T-helper 22 cell (primary cell): ENCODE measurements around the gene TRIM71.
"Not testable (repeated sequence)": the region's sequence is repeated elsewhere in the genome, so short reads cannot be mapped to it uniquely, and the experiment has no call there.

ENCODE experiments used
- DNase-seq: peaks from one replicate; pipeline ENCODE4 v3.0.0-alpha.2; 2020; ENCODE audit warnings: low read depth

TRIM71 gene

DNA sequence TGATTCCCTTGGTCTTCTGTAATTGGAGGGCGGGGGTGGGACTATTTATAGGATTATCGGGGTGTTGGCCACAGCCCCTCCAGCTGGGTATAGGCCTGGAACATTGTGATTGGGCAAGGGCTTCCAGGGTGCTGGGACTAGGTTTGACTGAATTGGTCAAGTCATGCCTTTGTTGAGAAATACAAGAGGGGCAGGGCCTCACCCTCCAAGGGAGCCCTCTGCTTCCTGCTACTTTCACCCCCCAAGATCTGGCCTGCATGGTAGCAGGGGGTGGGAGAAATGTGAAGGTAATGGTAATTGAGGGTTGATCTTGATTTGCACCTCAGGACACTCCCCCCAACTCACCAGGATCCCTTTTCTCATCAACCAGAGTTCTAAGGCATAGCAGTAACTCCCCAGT, 25.2 kb downstream of the TRIM71 start:
- no peak for DNase-seq

GRCh38 chr3:32843510-32844321, 25.9 kb downstream of the TRIM71 start:
- DNase-seq = no peak

DNA sequence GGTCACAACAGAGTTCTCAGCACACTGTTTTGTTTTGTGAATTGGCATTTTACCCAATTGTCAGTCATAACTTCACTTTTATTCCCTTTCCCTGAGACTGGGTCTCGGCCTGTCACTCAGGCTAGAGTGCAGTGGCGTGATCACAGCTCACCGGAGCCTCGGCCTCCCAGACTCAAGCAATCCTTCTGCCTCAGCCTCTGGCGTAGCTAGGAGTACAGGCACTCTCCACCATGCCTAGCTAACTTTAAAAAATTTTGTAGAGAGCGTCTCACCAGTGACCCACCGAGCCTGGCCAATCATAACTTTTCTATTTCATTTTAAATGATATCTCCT, 26.5 kb downstream of the TRIM71 start:
- DNase-seq = no peak

GRCh38 chr3:32844914-32845313, 27.1 kb downstream of the TRIM71 start:
- no peak for DNase-seq

- not testable (repeated sequence) for DNase-seq
Observed at GRCh38 chr3:32845546-32845945, 27.7 kb downstream of the TRIM71 start.

DNA sequence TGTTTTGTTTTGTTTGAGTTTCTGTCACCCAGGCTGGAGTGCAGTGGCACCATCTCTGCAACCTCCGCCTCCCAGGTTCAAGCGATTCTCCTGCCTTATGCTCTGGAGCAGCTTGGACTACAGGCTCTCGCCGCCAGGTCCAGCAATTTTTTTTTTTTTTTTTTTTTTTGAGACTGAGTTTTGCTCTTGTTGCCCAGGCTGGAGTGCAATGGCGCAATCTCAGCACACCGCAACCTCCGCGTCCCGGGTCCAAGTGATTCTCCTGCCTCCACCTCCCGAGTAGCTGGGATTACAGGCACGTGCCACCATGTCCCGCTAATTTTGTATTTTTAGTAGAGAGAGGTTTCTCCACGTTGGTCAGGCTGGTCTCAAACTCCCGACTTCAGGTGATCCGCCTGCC, 29.2 kb downstream of the TRIM71 start:
- DNase-seq = not testable (repeated sequence)

DNA sequence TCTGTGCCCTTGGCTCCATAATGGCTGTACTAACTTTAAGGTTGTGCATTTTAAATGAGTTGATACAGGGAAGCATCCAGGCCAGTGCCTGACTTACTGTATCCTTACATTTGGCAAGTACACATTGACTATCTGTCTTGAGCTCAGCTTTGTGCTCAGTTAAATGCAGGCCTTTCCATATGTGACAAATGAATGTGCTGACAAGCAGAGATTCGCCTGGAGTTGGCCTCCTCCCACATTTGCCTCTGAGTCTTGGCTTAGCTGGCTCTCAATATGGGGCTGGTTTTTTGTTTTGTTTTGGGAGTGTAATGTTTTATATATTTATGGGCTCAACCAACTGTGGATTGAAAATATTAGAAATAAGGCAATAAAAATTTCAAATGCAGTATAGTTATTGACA, 29.7 kb downstream of the TRIM71 start:
- no peak for DNase-seq

DNA sequence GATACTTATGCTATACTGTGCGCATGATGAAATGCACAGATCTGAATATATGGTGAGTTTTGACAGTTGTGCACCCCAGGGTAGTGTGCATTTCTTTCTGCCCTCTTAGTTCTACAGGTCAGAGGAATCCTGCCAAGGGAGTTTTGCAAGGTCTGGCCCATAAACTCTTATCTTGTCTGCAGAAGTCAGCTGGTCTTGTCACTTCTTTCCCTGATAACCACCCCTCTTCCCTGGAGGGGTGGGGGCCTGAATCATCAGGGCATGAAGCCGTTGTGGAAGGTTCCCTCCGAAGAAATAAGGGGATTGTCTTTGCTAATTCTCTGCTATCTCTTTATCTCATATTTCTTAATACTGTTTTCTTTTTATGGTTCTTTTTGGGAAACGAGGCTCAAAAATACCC, 30.4 kb downstream of the TRIM71 start:
- DNase-seq = no peak

DNA sequence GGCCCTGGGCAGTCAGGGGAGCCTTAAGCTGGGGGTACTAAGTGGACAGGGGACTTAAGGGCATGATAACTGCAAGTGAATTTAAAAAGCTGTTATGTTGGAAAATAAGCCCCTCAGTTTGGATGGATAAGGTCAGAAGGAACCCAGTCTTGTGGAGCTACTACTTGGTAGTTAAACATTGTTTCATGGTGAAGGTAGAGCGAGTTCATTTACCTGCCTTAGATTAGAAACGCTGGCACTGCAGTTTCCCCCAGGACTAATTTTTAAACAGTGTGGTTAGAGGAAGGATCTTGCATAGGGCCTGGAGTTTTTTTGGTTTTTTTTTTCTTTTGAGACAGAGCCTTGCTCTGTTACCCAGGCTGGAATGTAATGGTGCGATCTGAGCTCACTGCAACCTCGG, 31.2 kb downstream of the TRIM71 start:
- no peak for DNase-seq

DNA sequence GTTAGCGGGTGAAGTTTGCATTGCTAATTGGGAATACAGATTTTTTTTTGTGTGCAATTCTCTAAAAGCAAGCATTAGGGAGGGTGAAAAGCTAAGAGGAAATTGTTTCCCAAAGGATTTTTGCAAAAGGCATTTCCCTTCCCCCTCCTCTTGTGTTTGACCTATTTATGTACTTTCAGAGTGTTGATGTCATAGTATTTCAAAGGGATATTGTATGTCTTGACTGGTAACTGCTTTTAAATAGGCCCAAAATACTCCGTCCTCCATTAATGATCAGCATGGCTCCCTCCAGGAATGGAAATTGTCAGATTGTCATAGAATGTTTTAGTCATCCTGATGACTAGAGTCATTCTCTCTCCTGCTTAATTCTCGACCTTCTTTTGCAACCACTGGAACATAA, 32.4 kb downstream of the TRIM71 start:
- DNase-seq = no peak

DNA sequence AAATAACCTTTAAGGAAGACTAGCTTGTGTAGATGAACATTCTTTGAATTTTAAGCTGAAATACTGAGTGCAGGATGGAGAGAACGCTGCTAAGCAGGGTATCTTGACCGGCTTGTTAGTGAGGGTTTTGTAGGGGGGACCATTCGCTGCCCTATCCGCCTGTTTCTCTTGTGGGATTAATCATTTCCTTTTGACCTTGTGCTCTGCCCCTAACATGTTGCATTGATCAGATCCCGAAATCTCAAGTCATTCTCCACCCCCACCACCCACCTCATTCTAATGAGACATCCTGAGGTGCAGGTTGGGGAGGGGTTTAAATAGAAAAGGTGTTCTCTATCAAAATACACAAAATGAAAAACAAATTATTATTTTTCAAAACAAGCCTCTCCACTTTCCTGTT, 32.8 kb downstream of the TRIM71 start:
- DNase-seq = no peak

DNA sequence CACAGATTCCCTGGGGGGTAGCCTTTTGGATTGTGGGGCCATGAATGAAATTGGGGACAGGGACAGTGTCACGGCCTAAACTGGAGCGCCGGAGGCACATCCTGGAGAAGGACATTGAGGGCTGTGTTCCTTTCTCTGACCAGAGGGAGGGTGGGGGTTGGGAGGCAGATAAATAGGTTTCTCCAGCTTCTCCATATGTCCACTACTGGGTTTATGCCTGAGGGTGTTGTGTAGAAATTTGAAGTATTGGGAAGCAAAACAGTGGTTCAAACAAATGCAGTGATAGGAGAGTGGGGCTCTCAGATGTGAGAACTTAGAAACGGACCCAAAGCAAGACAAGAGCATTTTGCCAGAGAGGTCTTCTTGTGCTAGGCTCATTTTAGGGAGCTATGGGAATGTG, 34.3 kb downstream of the TRIM71 start:
- no peak for DNase-seq

- no peak for DNase-seq
Observed at GRCh38 chr3:32855350-32855953, 37.7 kb downstream of the TRIM71 start.

- DNase-seq = no peak
Observed at GRCh38 chr3:32856355-32856889, 38.6 kb downstream of the TRIM71 start.

- no peak for DNase-seq
Observed at GRCh38 chr3:32856901-32857507, 39.2 kb downstream of the TRIM71 start.

- no peak for DNase-seq
Observed at GRCh38 chr3:32857921-32858320, 40.1 kb downstream of the TRIM71 start.

DNA sequence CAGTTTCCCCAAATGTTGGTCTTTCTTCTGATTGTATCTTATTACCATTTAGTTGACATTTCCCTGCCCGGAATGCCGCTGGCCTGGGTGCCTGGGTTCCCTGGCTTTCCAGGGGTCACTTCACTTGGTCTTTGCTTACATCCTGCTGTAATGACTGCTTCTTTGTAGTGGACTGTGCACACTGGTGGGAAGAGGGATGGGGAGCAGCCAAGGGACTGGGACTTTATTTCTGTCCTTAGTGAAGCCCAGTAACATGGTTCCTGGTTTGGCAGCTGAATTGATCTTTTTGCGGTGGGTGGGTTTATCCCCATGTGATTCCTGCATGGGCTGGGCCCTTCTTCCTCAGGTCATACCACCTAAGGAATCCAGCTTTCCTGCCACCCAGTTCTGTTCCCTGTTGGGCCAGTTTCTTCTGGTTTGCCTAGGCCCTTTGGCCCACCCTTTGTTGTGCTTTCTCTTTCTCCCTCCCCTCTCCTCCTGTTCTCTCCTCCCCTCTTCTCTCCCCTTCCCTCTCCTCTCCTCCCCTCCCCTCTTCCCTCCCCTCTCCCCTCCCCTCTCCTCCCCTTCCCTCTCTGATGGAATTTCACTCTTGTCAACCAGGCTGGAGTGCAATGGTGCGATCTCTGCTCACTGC, 41.9 kb downstream of the TRIM71 start:
- no peak for DNase-seq

DNA sequence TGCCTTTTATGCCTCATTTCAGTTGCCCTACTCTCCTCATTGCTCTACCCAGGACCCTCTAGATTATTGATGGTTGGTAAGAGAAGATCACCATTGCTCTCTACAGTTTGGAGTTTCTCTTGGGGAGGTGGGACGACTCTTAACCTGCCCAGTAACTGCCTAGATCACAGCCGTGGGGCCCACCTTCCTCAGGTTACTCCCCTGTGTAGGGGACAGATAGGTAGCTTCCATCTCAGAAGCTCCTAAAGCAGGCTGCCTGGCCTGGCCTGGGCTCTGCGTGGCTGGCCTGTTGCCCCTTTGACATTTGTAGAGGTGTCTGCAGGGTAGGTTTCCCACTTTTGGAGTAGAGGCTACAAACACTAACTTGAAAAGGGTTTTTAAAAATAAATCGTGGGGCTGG, 42.7 kb downstream of the TRIM71 start:
- no peak for DNase-seq

DNA sequence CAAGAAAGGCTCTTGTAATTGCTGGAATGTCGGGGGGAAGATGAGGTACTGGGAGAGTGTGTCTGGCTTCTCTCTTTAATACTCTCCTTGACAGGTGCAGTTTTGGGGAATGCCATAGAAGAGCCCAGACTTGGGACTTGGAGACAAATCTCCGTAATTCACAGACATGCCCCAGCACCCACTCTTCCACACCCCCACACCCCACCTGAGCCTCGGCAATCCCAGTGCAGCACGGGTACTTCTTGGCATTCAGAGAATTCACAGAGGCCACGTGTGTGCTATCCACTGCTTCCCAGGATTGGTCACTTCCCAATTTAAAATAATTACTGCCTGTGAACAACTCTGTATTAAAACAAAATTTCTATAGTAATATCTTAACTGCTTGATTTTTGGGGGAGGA, 43.9 kb downstream of the TRIM71 start:
- DNase-seq = no peak

- no peak for DNase-seq
Observed at GRCh38 chr3:32862247-32862935, 44.6 kb downstream of the TRIM71 start.

DNA sequence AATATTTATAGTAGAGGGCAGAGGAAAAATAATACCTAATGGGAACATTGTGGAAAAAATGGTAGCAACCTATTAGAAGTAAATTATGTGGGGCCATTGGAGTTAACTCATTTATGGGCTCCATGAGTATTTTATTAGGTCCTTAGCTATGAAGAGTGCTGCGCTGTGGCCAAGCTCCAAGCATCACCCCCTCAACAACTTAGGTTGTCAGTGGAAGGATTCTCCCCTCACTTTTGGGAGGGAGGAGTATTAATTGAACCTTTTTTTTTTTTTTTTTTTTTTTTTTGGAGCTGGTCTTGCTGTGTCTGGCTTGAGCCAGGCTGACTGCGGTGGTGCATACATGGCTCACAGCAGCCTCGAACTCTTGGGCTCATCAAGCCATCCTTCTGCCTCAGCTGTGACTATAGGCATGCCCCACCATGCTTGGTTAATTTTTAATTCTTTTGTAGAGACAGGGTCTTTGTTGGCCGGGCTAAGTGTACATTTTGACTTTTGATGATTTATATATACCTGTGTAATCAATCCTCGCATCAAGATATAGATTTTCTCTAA, 45.2 kb downstream of the TRIM71 start:
- no peak for DNase-seq

- no peak for DNase-seq
Observed at GRCh38 chr3:32865383-32865782, 47.6 kb downstream of the TRIM71 start.
